Mucosa of descending colon (tissue), 3 donors: Measurements from ENCODE around the gene FAM81A. TPM values are rescaled to one million over a fixed set of nuclear protein-coding genes. Genes with fewer than 3 reads are reported as not detected.

Experiments used
- ATAC-seq: fragments of 200-7000 bp; cut with Tn5 transposase; one replicate; pipeline ENCODE4 v1.9.1; 2020; ENCODE audit warnings: mild to moderate bottlenecking, moderate library complexity
- DNase-seq, 3 donors: peaks; one replicate each; pipeline ENCODE4 v3.0.0-alpha.2; 2020
- H3K36me3 ChIP-seq: fragments of 200-600 bp; one replicate; pipeline ENCODE4 v1.8.0; 2021; ENCODE audit warnings: low read depth, mild to moderate bottlenecking
- H3K4me1 ChIP-seq: fragments of 200-600 bp; one replicate; pipeline ENCODE4 v1.8.0; 2021; ENCODE audit warnings: low read depth, mild to moderate bottlenecking
- H3K4me3 ChIP-seq: fragments of 200-600 bp; one replicate; pipeline ENCODE4 v1.8.0; 2021; ENCODE audit warnings: mild to moderate bottlenecking
- H3K9me3 ChIP-seq: fragments of 200-600 bp; one replicate; pipeline ENCODE4 v1.8.0; 2021; ENCODE audit warnings: mild to moderate bottlenecking
- CTCF ChIP-seq: fragments of 200-600 bp; IDR thresholded peaks from one replicate; pipeline ENCODE4 v1.8.0; 2022; ENCODE audit warnings: antibody characterized with exemption, mild to moderate bottlenecking
- intact Hi-C, 2 donors: fragments of 100-400 bp; cut with DNase I in 1 of 2; cut with micrococcal nuclease in 1 of 2; formaldehyde crosslinking; loops; one replicate each; pipeline versions ENCODE4 v1.11.0 to v1.11.1; 2022; cut with DNase I, micrococcal nuclease
- total RNA-seq, 3 donors: library from RNA; stranded (reverse); fragmentation: NEBNext Ultra II Directional in 2 of 3; extraction: Animal tissue kit (Norgen Biotek cat#: 25700) in 2 of 3; gene quantifications; one replicate each; pipeline versions ENCODE4 v1.2.1 to v1.2.4, GENCODE V29; 2021 to 2023
- donor health status: DM: no; HTN: no; CAD: no; lungs with moderate emphysema.
- donor health status: DM: no; HTN: no; CAD: no.
- donor health status: DM: no; HTN: yes; CAD: no.

The FAM81A gene
- total RNA-seq, 3 donors from 2014 or later: 4.1 to 10.3 (median 9.7) TPM

- Histone ChIP-seq H3K4me1 (peaks cover 4% of the 10 kb centered on the region), H3K4me3 (no peak overlapping the region), H3K36me3 (no peaks in the 10 kb centered on the region), H3K9me3 (peaks cover 5% of the 10 kb centered on the region)
- DNase-seq (no peak), ATAC-seq (no peak)
- intact Hi-C loops: no loop called here
- no peak for TF ChIP-seq CTCF
Measured at GRCh38 chr15:59432389-59432788, 5.6 kb upstream of the FAM81A start.

- peaks cover 7% of the 10 kb centered on the region for H3K4me1 ChIP-seq
- no peak for TF ChIP-seq CTCF
- no peaks in the 10 kb centered on the region for H3K9me3 ChIP-seq
- no peaks in the 10 kb centered on the region for H3K36me3 ChIP-seq
- no peak for DNase-seq
- intact Hi-C loops: no loop called here
- H3K4me3 ChIP-seq: no peak overlapping the region
- no peak for ATAC-seq
Measured at GRCh38 chr15:59434481-59434880, 3.5 kb upstream of the FAM81A start.

- DNase-seq: no peak
- peaks cover 7% of the 10 kb centered on the region for H3K4me1 ChIP-seq
- TF ChIP-seq CTCF: no peak
- H3K9me3 ChIP-seq: no peaks in the 10 kb centered on the region
- H3K36me3 ChIP-seq: no peaks in the 10 kb centered on the region
- intact Hi-C loops: no loop called here
- H3K4me3 ChIP-seq: no peak overlapping the region
- ATAC-seq: no peak
Measured at GRCh38 chr15:59436774-59437141, 1.2 kb upstream of the FAM81A start.

DNA sequence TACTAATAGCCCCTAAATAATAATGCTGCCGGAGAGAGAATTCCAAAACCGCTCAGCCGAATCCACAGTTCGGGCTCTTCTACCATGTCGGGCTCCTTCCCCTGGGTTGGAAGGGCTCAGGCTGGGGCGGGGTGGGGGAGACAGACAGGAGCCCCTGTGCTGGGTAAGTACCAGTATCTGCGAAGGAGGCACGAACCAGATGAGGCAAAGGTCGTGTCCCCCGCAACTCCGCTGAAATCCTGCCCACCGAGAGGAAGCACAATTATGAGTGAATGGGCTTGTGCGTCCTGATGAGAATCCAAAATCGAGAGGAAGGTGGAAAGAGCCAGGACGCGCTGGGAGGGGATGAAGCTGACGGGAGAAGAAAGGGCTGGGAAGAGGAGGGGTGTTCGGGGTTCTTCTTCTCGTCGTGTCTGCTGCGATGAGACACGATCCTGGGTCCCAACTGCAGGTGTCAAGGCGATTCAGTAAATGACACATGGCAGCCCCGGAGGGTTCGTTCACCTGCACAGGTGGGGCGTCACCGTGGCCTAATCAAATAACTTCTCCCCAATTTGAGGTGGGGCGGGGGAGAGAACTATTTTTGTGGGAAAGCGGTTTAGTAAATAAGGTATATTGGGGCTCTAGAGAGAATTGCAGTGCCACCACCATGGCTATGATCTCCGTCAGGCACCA is 707 bp upstream of the FAM81A start:
- H3K4me1 ChIP-seq: peaks cover 7% of the 10 kb centered on the region
- intact Hi-C loops: no loop called here
- ATAC-seq (no peak), DNase-seq (peak in 1 of 3 donors; percentile 16)
- H3K36me3 ChIP-seq: no peaks in the 10 kb centered on the region
- TF ChIP-seq CTCF: no peak
- no peak overlapping the region for H3K4me3 ChIP-seq
- H3K9me3 ChIP-seq: no peaks in the 10 kb centered on the region

- no peaks in the 10 kb centered on the region for H3K36me3 ChIP-seq
- ATAC-seq (peak; percentile 79), DNase-seq (peak; percentile 65 to 72 (median 71))
- no peak for TF ChIP-seq CTCF
- intact Hi-C loops: no loop called here
- H3K9me3 ChIP-seq: no peaks in the 10 kb centered on the region
- H3K4me3 ChIP-seq: no peak overlapping the region
- peaks cover 7% of the 10 kb centered on the region for H3K4me1 ChIP-seq
Measured at GRCh38 chr15:59438625-59439290, 772 bp downstream of the FAM81A start.
